Fibroblast of skin of right quadriceps (primary cell): ENCODE results near the gene KEL.

Source experiments
- DNase-seq: peaks from one replicate; pipeline ENCODE4 v3.0.0-alpha.2; 2013

Gene KEL

GRCh38 chr7:142896741-142897379 is 65.3 kb downstream of the KEL start:
- DNase-seq = no peak

GRCh38 chr7:142896151-142896550 is 66.0 kb downstream of the KEL start:
- no peak for DNase-seq

- no peak for DNase-seq
Observed at GRCh38 chr7:142894985-142895593, 67.1 kb downstream of the KEL start.

GRCh38 chr7:142894112-142894984 is 67.8 kb downstream of the KEL start:
- DNase-seq = no peak

- no peak for DNase-seq
Observed at GRCh38 chr7:142892951-142893350, 69.2 kb downstream of the KEL start.

GRCh38 chr7:142891490-142892082 is 70.6 kb downstream of the KEL start:
- no peak for DNase-seq
